Measurements from ENCODE around the gene PWWP2A. TPM values are rescaled to one million over a fixed set of nuclear protein-coding genes. Genes with fewer than 3 reads are reported as not detected.

The PWWP2A gene
- total and polyA plus RNA-seq, 2 experiments from 2014 or later, result 51.5 to 81.6 TPM

GRCh38 chr5:160084144-160084543, 35.1 kb downstream of the PWWP2A start:
- Histone ChIP-seq H3K36me3 (ENCODE audit: insufficient read depth) (no peaks in the 10 kb centered on the region; the same call in 1 of the 2 replicates), H3K27me3 (ENCODE audit: insufficient read depth) (no peaks in the 10 kb centered on the region), H4K20me1 (replicated peaks; ENCODE audit: insufficient read depth) (no peaks in the 10 kb centered on the region), H3K4me1 (ENCODE audit: insufficient read depth) (peaks cover 19% of the 10 kb centered on the region), H3K27ac (ENCODE audit: low read depth) (0 out of 2 replicates have a peak overlapping the region, but pooled peaks have one; percentile 21), H3K9me2 (ENCODE audit: insufficient read depth) (no peaks in the 10 kb centered on the region), H3K4me2 (no peak overlapping the region), H2AFZ (no peak overlapping the region), H3K79me2 (replicated peaks; ENCODE audit: insufficient read depth) (0 out of 2 replicates have a peak, but pooled peaks cover 4% of the 10 kb centered on the region), H3K4me3 (no peak overlapping the region), H3F3A (replicated peaks; ENCODE audit: low read depth) (no peaks in the 10 kb centered on the region)
- no peak for ATAC-seq
- Mint-ChIP-seq H3K36me3 (ENCODE audit: low read depth) (peaks cover 2% of the 10 kb centered on the region; the same call in 1 of the 3 replicates), H3K27ac (no peak overlapping the region), H3K4me3 (no peak overlapping the region), H3K4me1 (peaks cover 23% of the 10 kb centered on the region), H3K27me3 (ENCODE audit: insufficient read depth, low read depth, poor library complexity) (peaks cover 3% of the 10 kb centered on the region), H3K9me3 (no peaks in the 10 kb centered on the region)
- DNase-seq (ENCODE audit: low spot score), result no peak
- TF ChIP-seq CTCF (conservative IDR thresholded peaks at IDR 0.05; ENCODE audit: low read depth in 2 of 2) (no peak), EZH2phosphoT487 (IDR thresholded peaks at IDR 0.05; ENCODE audit: unreplicated experiment) (no peak), REST (IDR thresholded peaks at IDR 0.05; ENCODE audit: unreplicated experiment) (no peak), POLR2AphosphoS5 (IDR thresholded peaks at IDR 0.05; ENCODE audit: low read depth) (no peak), ETS1 (IDR thresholded peaks at IDR 0.05) (no peak), EZH2 (IDR thresholded peaks at IDR 0.05; ENCODE audit: low read depth, unreplicated experiment) (no peak), ZNF114 (CRISPR knock-in tag; IDR thresholded peaks at IDR 0.05) (no peak), JUNB (IDR thresholded peaks at IDR 0.05; ENCODE audit: unreplicated experiment) (no peak), NANOG (IDR thresholded peaks at IDR 0.05; ENCODE audit: borderline replicate concordance) (no peak), ZNF462 (CRISPR knock-in tag; IDR thresholded peaks at IDR 0.05) (no peak), CREB1 (CRISPR knock-in tag; IDR thresholded peaks at IDR 0.05; ENCODE audit: low read depth) (no peak), STAT1 (IDR thresholded peaks at IDR 0.05; ENCODE audit: unreplicated experiment) (no peak), ZNF331 (CRISPR knock-in tag; IDR thresholded peaks at IDR 0.05; ENCODE audit: low read depth) (no peak)
